Activated gamma-delta T cell treated with Interleukin-2 at 50 U/mL for 16 hours (primary cell): Measurements from ENCODE around the gene ALCAM.
"Not testable (repeated sequence)": the region's sequence is repeated elsewhere in the genome, so short reads cannot be mapped to it uniquely, and the experiment has no call there.

Experiments used
- DNase-seq: peaks from one replicate; pipeline ENCODE4 v3.0.0-alpha.2; 2020

The ALCAM gene

GRCh38 chr3:105537371-105538080, 170.8 kb downstream of the ALCAM start:
- no peak for DNase-seq

GRCh38 chr3:105538483-105538882, 171.8 kb downstream of the ALCAM start:
- no peak for DNase-seq

- no peak for DNase-seq
Observed at GRCh38 chr3:105539897-105540296, 173.2 kb downstream of the ALCAM start.

GRCh38 chr3:105542282-105543019, 175.7 kb downstream of the ALCAM start:
- DNase-seq, result no peak

GRCh38 chr3:105545051-105545450, 178.3 kb downstream of the ALCAM start:
- DNase-seq, result no peak

GRCh38 chr3:105553851-105554250, 187.1 kb downstream of the ALCAM start:
- no peak for DNase-seq

- no peak for DNase-seq
Observed at GRCh38 chr3:105555206-105555605, 188.5 kb downstream of the ALCAM start.

GRCh38 chr3:105559856-105560255, 193.1 kb downstream of the ALCAM start:
- no peak for DNase-seq

- DNase-seq, result no peak
Observed at GRCh38 chr3:105561876-105562275, 195.2 kb downstream of the ALCAM start.

GRCh38 chr3:105564546-105565288, 198.0 kb downstream of the ALCAM start:
- DNase-seq, result no peak

GRCh38 chr3:105571005-105571404, 204.3 kb downstream of the ALCAM start:
- no peak for DNase-seq

- DNase-seq, result no peak
Observed at GRCh38 chr3:105572501-105572900, 205.8 kb downstream of the ALCAM start.

GRCh38 chr3:105579439-105579838, 212.7 kb downstream of the ALCAM start:
- DNase-seq, result no peak

GRCh38 chr3:105580296-105580965, 213.7 kb downstream of the ALCAM start:
- DNase-seq, result no peak

GRCh38 chr3:105582015-105582414, 215.3 kb downstream of the ALCAM start:
- no peak for DNase-seq

GRCh38 chr3:105584003-105584790, 217.5 kb downstream of the ALCAM start:
- no peak for DNase-seq

- no peak for DNase-seq
Observed at GRCh38 chr3:105593315-105593714, 226.6 kb downstream of the ALCAM start.

- no peak for DNase-seq
Observed at GRCh38 chr3:105594219-105594618, 227.5 kb downstream of the ALCAM start.

- DNase-seq, result no peak
Observed at GRCh38 chr3:105598042-105598796, 231.5 kb downstream of the ALCAM start.

GRCh38 chr3:105599350-105599749, 232.6 kb downstream of the ALCAM start:
- DNase-seq, result no peak

GRCh38 chr3:105601756-105602155, 235.0 kb downstream of the ALCAM start:
- not testable (repeated sequence) for DNase-seq

GRCh38 chr3:105602286-105602685, 235.6 kb downstream of the ALCAM start:
- not testable (repeated sequence) for DNase-seq
